Measurements from ENCODE around the gene TDRD15. TPM values are rescaled to one million over a fixed set of nuclear protein-coding genes. Genes with fewer than 3 reads are reported as not detected.

TDRD15 gene
- total and polyA plus RNA-seq, 2 donors (not counting 3 experiments of a cell fraction or from before 2014, with no cell fraction given), result not detected

- Histone ChIP-seq H3K27ac (ENCODE audit: insufficient read depth, low read depth, low read length) (no peak overlapping the region), H3K27me3 (ENCODE audit: control insufficient read depth in 2 of 2, insufficient read depth in 2 of 2, low read length in 2 of 2) (no peaks in the 10 kb centered on the region), H3K79me2 (ENCODE audit: control insufficient read depth, insufficient read depth, low read length) (no peaks in the 10 kb centered on the region), H3K36me3 (ENCODE audit: control insufficient read depth in 2 of 2, extremely low read depth in 1 of 2, insufficient read depth in 2 of 2, low read length in 2 of 2) (no peaks in the 10 kb centered on the region), H3K4me1 (ENCODE audit: control insufficient read depth, extremely low read depth, insufficient read depth, low read length) (no peaks in the 10 kb centered on the region), H3K9ac (replicated peaks; ENCODE audit: extremely low read depth, insufficient read depth, low read length) (no peak overlapping the region), H2AFZ (ENCODE audit: low read depth, low read length) (no peak overlapping the region), H3K4me3 (replicated peaks in 1 of 3; ENCODE audit: insufficient read depth in 1 of 3, low read depth in 1 of 3, low read length in 3 of 3) (no peak overlapping the region), H3K9me1 (replicated peaks; ENCODE audit: control insufficient read depth, extremely low read depth, insufficient read depth, low read length) (no peaks in the 10 kb centered on the region), H4K20me1 (replicated peaks; ENCODE audit: control insufficient read depth, extremely low read depth, insufficient read depth, low read length) (no peaks in the 10 kb centered on the region), H3K9me3 (replicated peaks; ENCODE audit: control insufficient read depth, insufficient read depth, low read length) (no peaks in the 10 kb centered on the region), H3K4me2 (ENCODE audit: insufficient read depth, low read length) (no peak overlapping the region)
- no peak for FAIRE-seq
- CTCF ChIA-PET, result no interaction called here
- no peak for TF ChIP-seq EZH2 (IDR thresholded peaks at IDR 0.05; ENCODE audit: borderline replicate concordance, low read depth, low read length, severe bottlenecking)
- no peak for TF ChIP-seq POLR2AphosphoS5 (IDR thresholded peaks at IDR 0.05; ENCODE audit: insufficient read depth, low read depth, low read length)
- no peak for TF ChIP-seq MYC (IDR thresholded peaks at IDR 0.05; ENCODE audit: low read depth, low read length)
- no peak for TF ChIP-seq GATA2 (IDR thresholded peaks at IDR 0.05; ENCODE audit: insufficient read depth, insufficient read length, low read depth, low read length)
- no peak for TF ChIP-seq JUN (IDR thresholded peaks at IDR 0.05; ENCODE audit: borderline replicate concordance, insufficient read depth, insufficient read length, low read depth)
- TF ChIP-seq POLR2A (IDR thresholded peaks at IDR 0.05; ENCODE audit: low read depth, low read length), result no peak
- TF ChIP-seq MAX (IDR thresholded peaks at IDR 0.05; ENCODE audit: insufficient read depth, insufficient read length), result no peak
- TF ChIP-seq CTCF (IDR thresholded peaks at IDR 0.05; ENCODE audit: extremely low read depth in 1 of 2, insufficient read depth in 1 of 2, low read depth in 1 of 2, low read length in 2 of 2), result no peak
- no peak for TF ChIP-seq FOS (IDR thresholded peaks at IDR 0.05; ENCODE audit: borderline replicate concordance, insufficient read depth, low read length)
- BruUV-seq (replicated peaks), result no TSS peak
- POLR2A ChIA-PET, result no interaction called here
- DNase-seq (ENCODE audit: low read depth, low spot score), result no peak
- dilution Hi-C loops (cut with MboI; ENCODE audit: extremely low pct_ligation_motif_present, low sequenced_read_pairs) (no loop called here), intact Hi-C loops (cut with micrococcal nuclease) (no loop called here)
These were observed 22.9 kb downstream of the TDRD15 start for GRCh38 chr2:21146638-21147037.
